Stimulated activated CD4-positive, alpha-beta T cell treated with anti-CD3 and anti-CD28 coated beads, Interleukin-12 subunit alpha, Interleukin-12 subunit beta, amount 100 ng/mL, for 48 hours (primary cell): ENCODE data around the gene NLGN1.

ENCODE experiments used
- DNase-seq, 3 donors: peaks; one replicate each; pipeline ENCODE4 v3.0.0-alpha.2; 2020; ENCODE audit warnings: low read depth in 2 of 3, low spot score in 1 of 3

NLGN1 gene

GRCh38 chr3:173753593-173753992, 356.0 kb downstream of the NLGN1 start:
- DNase-seq: no peak

GRCh38 chr3:173755161-173755560, 357.6 kb downstream of the NLGN1 start:
- no peak for DNase-seq

GRCh38 chr3:173761161-173761560, 363.6 kb downstream of the NLGN1 start:
- DNase-seq: no peak

DNA sequence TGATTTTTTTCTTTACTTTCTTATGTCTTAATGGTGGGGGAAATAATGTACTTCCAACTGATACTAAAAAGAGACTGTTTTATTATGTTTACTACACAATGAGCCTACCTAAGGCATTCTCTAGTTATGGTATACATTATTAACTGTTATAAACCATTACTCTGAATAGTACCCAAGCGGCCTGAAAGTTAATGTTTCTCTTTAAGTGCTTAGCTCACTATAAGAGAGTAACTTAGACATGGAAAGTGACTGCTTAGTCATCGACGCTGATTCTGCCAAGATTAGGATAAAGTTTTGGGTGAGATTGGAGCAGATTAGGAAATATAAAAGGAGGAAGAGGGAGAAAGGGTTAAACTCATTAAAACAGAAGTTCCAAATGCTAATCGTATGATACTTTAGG, 365.0 kb downstream of the NLGN1 start:
- DNase-seq: no peak

- no peak for DNase-seq
Measured at GRCh38 chr3:173770011-173770410, 372.5 kb downstream of the NLGN1 start.

GRCh38 chr3:173770796-173771573, 373.4 kb downstream of the NLGN1 start:
- DNase-seq: no peak

GRCh38 chr3:173773800-173774199, 376.3 kb downstream of the NLGN1 start:
- DNase-seq: no peak

- no peak for DNase-seq
Measured at GRCh38 chr3:173774294-173774693, 376.8 kb downstream of the NLGN1 start.

GRCh38 chr3:173778251-173778650, 380.7 kb downstream of the NLGN1 start:
- DNase-seq: no peak

GRCh38 chr3:173780067-173780466, 382.5 kb downstream of the NLGN1 start:
- DNase-seq: no peak

DNA sequence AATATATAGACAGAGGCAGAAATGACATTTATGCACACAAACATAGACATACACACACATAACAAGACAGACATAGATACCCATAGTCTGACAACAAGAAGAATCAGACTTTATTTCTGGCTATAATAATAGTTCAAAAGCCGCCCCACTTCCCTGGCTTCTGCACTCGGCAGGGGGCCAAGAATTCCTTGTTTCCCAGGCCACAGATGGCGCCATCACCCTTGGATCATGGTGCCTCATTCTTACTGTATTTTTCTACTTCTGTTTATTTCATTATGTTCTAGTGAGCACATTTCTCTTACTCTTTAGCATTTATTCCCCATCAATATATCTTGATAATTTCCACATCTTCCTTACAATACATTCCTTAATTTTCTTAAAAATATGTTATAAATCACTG, 387.5 kb downstream of the NLGN1 start:
- DNase-seq: no peak

- DNase-seq: no peak
Measured at GRCh38 chr3:173789530-173790162, 392.1 kb downstream of the NLGN1 start.

DNA sequence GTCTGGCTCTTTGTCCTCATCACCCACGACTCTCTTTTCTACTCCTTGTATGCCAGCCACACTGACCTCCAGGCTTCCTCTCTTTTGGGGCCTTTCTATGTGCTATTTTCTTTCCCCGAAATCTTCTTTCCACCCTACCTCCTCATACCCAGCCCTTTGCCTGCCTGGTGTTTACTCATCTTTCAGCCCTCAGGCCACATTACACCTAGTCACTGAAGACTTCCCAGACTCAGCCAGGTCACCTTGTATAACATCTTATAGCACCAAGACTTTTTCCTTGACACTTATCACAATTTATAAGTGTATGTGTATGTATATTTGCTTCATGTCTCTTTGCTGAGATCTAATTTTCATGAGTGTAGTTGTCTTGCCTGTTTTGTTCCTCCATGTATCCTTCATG, 396.4 kb downstream of the NLGN1 start:
- DNase-seq: no peak

DNA sequence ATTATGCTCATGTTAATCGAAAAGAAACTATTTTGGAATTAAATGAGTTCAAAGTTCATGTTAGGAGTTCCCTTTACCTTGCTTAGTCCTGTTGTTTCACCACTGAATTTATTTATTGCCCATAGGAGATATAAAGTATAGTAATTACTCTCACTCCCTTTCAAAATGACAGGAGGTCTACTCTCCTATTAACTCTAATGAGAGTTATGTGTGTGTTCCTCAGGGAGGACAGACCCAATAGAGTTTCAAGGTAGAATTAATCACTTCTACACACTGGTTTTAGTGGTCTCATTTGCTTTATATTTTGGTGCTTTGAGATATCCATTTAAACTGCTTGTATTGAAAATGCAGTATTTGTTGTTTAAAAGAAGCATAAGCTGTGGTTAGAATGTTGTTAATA, 398.9 kb downstream of the NLGN1 start:
- no peak for DNase-seq

GRCh38 chr3:173796890-173797289, 399.3 kb downstream of the NLGN1 start:
- no peak for DNase-seq

GRCh38 chr3:173799060-173799816, 401.7 kb downstream of the NLGN1 start:
- DNase-seq: no peak

DNA sequence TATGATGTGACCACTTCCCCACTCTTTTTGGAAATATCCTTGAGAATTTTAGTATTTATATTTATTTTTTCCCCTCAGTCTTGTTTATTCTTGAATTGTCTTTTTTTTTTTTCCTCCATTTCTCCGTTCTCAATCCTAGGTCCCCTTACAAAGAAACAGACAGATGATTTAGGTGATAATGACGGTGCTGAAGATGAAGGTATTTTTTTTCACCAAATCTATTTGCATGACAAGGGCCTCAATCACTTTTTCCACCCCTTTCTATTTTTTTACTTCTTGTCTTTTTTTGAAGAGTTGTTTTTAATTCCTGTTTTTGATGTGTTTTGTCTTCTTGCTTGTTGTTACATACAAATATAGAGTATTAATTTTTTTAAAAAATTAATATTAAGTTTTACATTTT, 402.6 kb downstream of the NLGN1 start:
- no peak for DNase-seq

GRCh38 chr3:173814809-173815208, 417.3 kb downstream of the NLGN1 start:
- DNase-seq: no peak

- no peak for DNase-seq
Measured at GRCh38 chr3:173819368-173819767, 421.8 kb downstream of the NLGN1 start.

GRCh38 chr3:173823911-173824460, 426.4 kb downstream of the NLGN1 start:
- DNase-seq: no peak

GRCh38 chr3:173825730-173826129, 428.2 kb downstream of the NLGN1 start:
- DNase-seq: no peak

DNA sequence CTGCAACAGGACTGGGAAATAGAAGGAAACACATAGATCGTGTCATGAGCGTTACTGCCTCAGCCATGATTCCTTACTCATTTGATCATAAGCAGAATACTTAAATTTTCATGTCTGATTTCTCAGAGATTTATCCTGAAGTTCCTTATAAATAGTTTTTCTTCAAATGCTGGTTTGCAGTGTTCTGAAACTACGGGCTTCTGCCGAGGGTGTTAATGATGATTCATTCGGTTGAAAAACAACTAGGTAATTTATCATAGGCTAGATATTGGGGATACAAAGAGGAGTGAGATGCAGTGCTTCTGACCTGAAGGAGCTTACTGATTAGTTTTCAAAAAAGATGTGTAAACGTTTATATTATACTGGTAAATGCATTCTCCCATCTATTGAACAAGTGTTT, 428.9 kb downstream of the NLGN1 start:
- DNase-seq: no peak
